GM12875 (cell line): ENCODE results near the gene RASGRF1.

Experiments used
- H3K4me3 ChIP-seq: one replicate; pipeline ENCODE4 v1.5.1; 2011; ENCODE audit warnings: low read depth, low read length, control low read depth
- TF ChIP-seq, protein P1 (sequence below): IDR thresholded peaks from 2 replicates; pipeline ENCODE4 v1.5.1; 2011; ENCODE audit warnings: low read depth, mild to moderate bottlenecking, control low read depth, inconsistent platforms, low read length, moderate library complexity, borderline replicate concordance; ENCODE audit not compliant: insufficient read depth

RASGRF1 gene

GRCh38 chr15:79060175-79060574 is 30.4 kb downstream of the RASGRF1 start:
- no peak overlapping the region for H3K4me3 ChIP-seq
- TF ChIP-seq, protein P1, sequence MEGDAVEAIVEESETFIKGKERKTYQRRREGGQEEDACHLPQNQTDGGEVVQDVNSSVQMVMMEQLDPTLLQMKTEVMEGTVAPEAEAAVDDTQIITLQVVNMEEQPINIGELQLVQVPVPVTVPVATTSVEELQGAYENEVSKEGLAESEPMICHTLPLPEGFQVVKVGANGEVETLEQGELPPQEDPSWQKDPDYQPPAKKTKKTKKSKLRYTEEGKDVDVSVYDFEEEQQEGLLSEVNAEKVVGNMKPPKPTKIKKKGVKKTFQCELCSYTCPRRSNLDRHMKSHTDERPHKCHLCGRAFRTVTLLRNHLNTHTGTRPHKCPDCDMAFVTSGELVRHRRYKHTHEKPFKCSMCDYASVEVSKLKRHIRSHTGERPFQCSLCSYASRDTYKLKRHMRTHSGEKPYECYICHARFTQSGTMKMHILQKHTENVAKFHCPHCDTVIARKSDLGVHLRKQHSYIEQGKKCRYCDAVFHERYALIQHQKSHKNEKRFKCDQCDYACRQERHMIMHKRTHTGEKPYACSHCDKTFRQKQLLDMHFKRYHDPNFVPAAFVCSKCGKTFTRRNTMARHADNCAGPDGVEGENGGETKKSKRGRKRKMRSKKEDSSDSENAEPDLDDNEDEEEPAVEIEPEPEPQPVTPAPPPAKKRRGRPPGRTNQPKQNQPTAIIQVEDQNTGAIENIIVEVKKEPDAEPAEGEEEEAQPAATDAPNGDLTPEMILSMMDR: no peak

DNA sequence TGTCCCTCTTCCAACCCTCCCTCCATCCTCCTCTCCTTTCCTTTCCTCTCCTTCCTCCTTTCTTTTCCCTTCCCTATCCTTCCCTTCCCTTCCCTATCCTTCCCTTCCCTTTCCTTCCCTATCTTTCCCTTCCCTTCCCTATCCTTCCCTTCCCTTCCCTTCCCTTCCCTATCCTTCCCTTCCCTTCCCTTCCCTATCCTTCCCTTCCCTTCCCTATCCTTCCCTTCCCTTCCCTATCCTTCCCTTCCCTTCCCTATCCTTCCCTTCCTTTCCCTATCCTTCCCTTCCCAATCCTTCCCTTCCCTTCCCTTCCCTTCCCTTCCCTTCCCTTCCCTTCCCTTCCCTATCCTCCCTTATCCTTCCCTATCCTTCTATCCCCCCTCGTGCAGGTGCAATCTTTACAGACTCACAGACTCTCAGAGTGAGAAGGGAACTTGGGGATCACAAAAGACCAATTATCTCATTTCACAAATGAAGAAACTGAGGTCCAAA is 31.5 kb downstream of the RASGRF1 start:
- H3K4me3 ChIP-seq: no peak overlapping the region
- TF ChIP-seq, protein P1: no peak

DNA sequence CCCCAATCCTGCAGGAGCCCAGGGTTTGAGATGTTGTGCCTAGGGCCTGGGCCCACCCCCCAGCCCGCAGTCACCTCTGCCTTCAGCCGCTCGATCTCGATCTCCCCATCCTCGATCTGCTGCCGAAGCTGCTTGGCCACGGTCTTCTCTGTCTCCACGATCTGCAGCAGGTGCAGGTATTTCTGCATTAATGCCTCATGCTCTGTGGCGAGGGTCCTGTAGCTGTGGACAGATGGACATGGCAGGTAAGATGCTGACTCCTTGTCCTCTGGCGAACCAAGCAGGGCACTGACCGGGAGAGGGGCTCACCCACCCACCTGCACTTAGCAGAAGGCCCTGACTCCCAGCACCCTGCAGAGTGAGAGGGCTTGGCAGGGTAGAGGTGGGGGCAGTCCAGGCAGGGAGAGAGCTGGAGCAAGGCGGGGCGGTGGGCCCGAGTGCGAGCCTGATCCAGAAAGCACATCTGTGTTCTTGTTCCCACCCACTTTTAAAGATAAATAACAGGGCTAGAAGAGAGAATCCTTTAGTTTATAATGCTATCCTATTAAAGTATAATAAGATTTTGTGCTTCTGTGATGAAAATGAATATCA is 32.2 kb downstream of the RASGRF1 start:
- H3K4me3 ChIP-seq: no peak overlapping the region
- TF ChIP-seq, protein P1: no peak

GRCh38 chr15:79057050-79057449 is 33.5 kb downstream of the RASGRF1 start:
- H3K4me3 ChIP-seq: no peak overlapping the region
- TF ChIP-seq, protein P1: no peak

- TF ChIP-seq, protein P1: no peak
- H3K4me3 ChIP-seq: no peak overlapping the region
These were observed 36.2 kb downstream of the RASGRF1 start for GRCh38 chr15:79054350-79054749.

DNA sequence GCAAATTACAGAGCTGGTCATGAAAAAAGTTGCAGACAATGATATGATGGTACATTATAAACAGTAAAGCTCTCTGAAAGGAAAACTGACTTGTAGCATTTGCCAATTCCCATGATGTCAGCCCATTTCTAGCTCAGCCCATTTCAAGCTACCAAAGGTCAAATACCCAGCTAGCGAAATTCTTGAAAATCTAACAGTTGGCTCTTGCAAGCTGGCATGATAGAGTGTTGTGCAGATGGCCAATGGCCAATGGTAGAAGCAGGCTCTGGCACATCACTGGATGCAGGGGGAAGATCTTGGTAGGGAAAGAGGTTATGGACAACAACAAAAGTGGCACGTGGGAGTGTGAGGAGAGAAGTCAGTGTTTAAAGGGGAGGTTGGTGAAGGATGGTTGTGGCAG is 36.7 kb downstream of the RASGRF1 start:
- TF ChIP-seq, protein P1: no peak
- no peak overlapping the region for H3K4me3 ChIP-seq

- TF ChIP-seq, protein P1: no peak
- no peak overlapping the region for H3K4me3 ChIP-seq
These were observed 38.4 kb downstream of the RASGRF1 start for GRCh38 chr15:79051941-79052731.
